HG03066 (cell line): ENCODE data around the gene HSD11B1.

Experiments used
- ATAC-seq: cut with Tn5 transposase; IDR thresholded peaks from one replicate; pipeline ENCODE4 v1.9.1; 2021; ENCODE audit warnings: low read depth; ENCODE audit not compliant: unreplicated experiment

Gene HSD11B1

GRCh38 chr1:209704584-209704983 lies at the start of gene HSD11B1:
TSS of gene HSD11B1 (plus strand) at chr1:209704846. CDS start at chr1:209704943, 97 bp downstream.
- no peak for ATAC-seq

GRCh38 chr1:209655411-209656231 lies 49.0 kb upstream of the HSD11B1 start:
- no peak for ATAC-seq

GRCh38 chr1:209657140-209657879 lies 47.3 kb upstream of the HSD11B1 start:
- peak; percentile 43 for ATAC-seq

DNA sequence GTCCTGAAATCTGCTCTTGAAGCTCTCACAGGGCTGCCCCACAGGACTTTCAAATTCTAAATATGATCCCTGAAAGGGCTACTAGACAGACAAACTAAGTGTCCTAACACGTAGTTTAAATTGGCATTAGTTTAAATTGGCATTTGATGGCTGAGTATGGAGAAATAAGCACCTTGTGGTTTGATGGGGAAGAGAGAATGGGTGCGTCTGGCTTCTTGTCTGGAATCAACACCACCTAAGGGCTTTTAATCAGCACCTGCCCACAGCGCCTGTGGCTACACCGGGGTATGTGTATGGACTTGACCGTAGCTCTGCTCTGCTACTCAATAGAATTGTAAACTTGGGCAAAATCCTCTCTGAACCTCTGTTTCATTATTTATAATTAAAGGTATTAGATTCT lies 46.7 kb upstream of the HSD11B1 start:
- no peak for ATAC-seq

GRCh38 chr1:209659909-209660308 lies 44.7 kb upstream of the HSD11B1 start:
- ATAC-seq: peak; percentile 82

DNA sequence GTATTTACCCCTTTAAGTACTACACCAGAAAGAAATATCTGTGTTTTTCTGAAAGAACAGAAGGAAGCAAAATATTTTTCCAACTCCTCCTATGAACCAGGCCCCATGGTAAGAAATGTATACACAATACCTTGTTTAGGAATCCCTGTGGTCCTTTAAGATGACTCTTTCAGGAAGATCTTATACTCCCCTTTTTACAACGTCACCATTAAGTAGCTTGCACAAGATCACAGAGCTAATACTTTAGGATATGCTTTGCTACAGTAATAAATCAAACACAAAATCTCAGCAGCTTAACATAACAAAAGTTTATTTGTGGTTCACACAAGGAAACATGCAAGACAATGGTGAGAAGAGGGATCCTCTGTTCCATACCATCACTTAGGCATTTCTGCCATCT lies 43.6 kb upstream of the HSD11B1 start:
- ATAC-seq: no peak

GRCh38 chr1:209662879-209663327 lies 41.7 kb upstream of the HSD11B1 start:
- no peak for ATAC-seq

GRCh38 chr1:209667103-209667502 lies 37.5 kb upstream of the HSD11B1 start:
- ATAC-seq: no peak

- ATAC-seq: no peak
These were observed 36.9 kb upstream of the HSD11B1 start for GRCh38 chr1:209667708-209668107.

- ATAC-seq: no peak
These were observed 34.1 kb upstream of the HSD11B1 start for GRCh38 chr1:209670441-209671082.

- ATAC-seq: peak; percentile 88
These were observed 31.7 kb upstream of the HSD11B1 start for GRCh38 chr1:209672705-209673630.

- ATAC-seq: no peak
These were observed 30.8 kb upstream of the HSD11B1 start for GRCh38 chr1:209673631-209674417.

GRCh38 chr1:209674957-209675564 lies 29.6 kb upstream of the HSD11B1 start, which contains the start of gene G0S2:
TSS of gene G0S2 (plus strand) at chr1:209675412. CDS start at chr1:209675685, 273 bp downstream.
- no peak for ATAC-seq

GRCh38 chr1:209675565-209676154 lies 29.0 kb upstream of the HSD11B1 start:
- ATAC-seq: no peak

DNA sequence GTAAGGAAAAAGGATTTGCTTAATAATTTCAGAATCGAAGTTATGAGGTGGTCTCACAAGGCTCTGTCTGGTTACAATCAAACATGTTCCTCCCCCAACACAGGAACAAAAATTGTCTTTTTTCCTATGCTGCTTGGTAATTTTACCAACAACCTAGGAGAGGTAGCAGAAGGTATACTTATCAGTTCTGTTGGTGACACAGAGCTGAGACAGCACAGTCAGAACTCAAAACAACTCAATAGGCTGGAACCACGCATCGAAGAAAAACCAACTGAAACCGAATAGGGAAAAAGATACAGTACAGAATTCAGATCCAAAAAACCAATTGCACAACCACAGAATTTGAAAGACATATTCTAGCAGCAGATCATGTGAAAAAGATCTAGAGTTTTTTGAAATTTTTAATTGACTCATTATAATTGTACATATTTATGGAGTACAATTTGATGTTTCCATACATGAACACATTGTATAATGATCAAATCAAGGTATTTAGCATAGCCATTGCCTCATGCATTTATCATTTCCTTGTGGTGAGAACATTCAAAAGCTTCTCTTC lies 25.6 kb upstream of the HSD11B1 start:
- ATAC-seq: no peak

- peak; percentile 75 for ATAC-seq
These were observed 18.8 kb upstream of the HSD11B1 start for GRCh38 chr1:209685821-209686220.

- ATAC-seq: no peak
These were observed 18.3 kb upstream of the HSD11B1 start for GRCh38 chr1:209686322-209686721.

DNA sequence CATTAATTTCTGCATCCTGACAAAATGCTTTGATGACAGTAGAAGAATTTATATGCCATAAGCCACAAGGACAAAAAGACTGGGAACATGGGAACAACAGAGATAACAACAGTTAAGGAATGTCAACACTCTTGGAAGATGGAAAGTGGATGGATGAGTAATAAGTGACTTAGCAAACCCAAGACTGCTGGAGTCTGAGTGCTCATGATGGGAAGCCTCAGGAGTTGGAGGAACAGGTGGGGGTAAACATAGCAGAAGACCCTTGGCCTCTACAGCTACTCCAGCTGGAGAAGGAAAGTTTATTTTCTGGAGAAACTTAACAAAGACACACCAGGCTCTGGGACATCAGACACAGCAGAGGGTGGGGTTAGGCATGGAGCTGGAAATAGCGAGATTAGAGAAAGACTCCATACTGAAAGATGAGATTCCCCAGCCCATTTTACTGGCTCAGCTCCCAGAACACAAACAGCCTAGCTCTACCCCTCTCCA lies 15.9 kb upstream of the HSD11B1 start:
- ATAC-seq: no peak
